SK-N-MC (cell line): ENCODE results near the gene SNX14.
"Not testable (repeated sequence)": the region's sequence is repeated elsewhere in the genome, so short reads cannot be mapped to it uniquely, and the experiment has no call there.

Experiments used
- DNase-seq: peaks from one replicate; pipeline ENCODE4 v3.0.0-alpha.2; 2011; ENCODE audit warnings: low read depth, low spot score
- H3K27ac ChIP-seq: fragments of 200-600 bp; sonication (generic); 2 replicates; pipeline ENCODE4 v1.5.1; 2016; ENCODE audit warnings: mixed run types
- H3K36me3 ChIP-seq: fragments of 200-600 bp; sonication (generic); 2 replicates; pipeline ENCODE4 v1.6.1; 2017; ENCODE audit warnings: antibody characterized with exemption, low read length, mixed read lengths; ENCODE audit not compliant: insufficient read depth
- H3K4me3 ChIP-seq: fragments of 200-600 bp; sonication (generic); 2 replicates; pipeline ENCODE4 v1.5.1; 2016
- H3K9ac ChIP-seq: fragments of 200-600 bp; sonication (generic); 2 replicates; pipeline ENCODE4 v1.8.0; 2017; ENCODE audit warnings: mixed run types, mixed read lengths; ENCODE audit not compliant: insufficient read length
- H3K9me3 ChIP-seq: fragments of 200-600 bp; sonication (generic); 2 replicates; pipeline ENCODE4 v1.6.1; 2017; ENCODE audit warnings: low read depth, mild to moderate bottlenecking, antibody characterized with exemption, low read length, moderate library complexity, mixed read lengths
- EZH2 ChIP-seq: fragments of 200-600 bp; sonication (generic); IDR thresholded peaks from one replicate; pipeline ENCODE4 v1.6.1; 2017; ENCODE audit warnings: antibody characterized with exemption
- FOXP2 ChIP-seq: optimal IDR thresholded peaks from 2 replicates; pipeline ENCODE3; 2011; ENCODE audit warnings: mild to moderate bottlenecking, moderate library complexity; ENCODE audit not compliant: insufficient read depth; ENCODE audit errors: extremely low read length, control extremely low read depth
- POLR2AphosphoS5 ChIP-seq: IDR thresholded peaks from 2 replicates; pipeline ENCODE4 v1.6.1; 2012; ENCODE audit warnings: mild to moderate bottlenecking, low read depth, low read length, borderline replicate concordance

Gene SNX14

DNA sequence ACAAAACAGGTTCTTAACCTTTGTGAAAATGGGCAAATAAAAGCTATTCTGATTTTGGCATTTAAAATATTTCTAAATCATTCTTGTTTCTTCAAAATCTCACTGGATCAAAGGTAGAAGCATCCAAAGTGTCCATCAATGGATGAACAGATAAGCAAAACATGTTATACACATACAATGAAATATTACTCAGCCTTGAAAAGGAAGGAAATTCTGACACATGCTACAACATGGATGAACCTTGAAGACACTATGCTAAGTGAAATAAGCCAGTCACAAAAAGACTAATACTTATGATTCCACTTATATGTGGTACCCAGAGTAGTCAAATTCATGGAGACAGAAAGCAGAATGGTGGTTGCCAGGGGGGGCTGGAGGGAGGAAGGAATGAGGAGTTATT, 45.9 kb downstream of the SNX14 start:
- no peak overlapping the region for H3K4me3 ChIP-seq
- no peaks in the 10 kb centered on the region for H3K36me3 ChIP-seq
- no peak for DNase-seq
- TF ChIP-seq EZH2, result no peak
- no peak for TF ChIP-seq POLR2AphosphoS5
- no peak for TF ChIP-seq FOXP2
- no peak overlapping the region for H3K9ac ChIP-seq
- no peaks in the 10 kb centered on the region for H3K9me3 ChIP-seq
- H3K27ac ChIP-seq, result no peak overlapping the region

DNA sequence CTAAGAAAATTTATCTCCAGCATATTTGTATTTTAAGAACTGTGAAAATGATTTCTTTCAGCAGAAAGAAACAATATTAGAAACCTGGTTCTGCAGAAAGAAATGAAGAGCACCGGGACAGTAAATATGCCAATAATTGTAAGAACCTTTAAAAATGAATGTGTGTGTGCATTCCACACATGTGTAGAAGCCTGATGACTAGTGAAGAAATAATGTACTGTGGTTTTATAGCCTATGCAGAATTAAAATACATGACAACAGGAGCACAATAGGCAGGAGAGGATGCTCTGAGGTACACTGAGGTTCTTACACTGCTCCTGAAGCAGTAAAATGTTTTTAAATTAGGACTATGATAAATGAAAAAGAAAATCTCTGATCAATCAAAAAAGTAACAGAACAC, 48.9 kb downstream of the SNX14 start:
- TF ChIP-seq EZH2 (no peak), POLR2AphosphoS5 (no peak), FOXP2 (no peak)
- no peak for DNase-seq
- Histone ChIP-seq H3K4me3 (no peak overlapping the region), H3K36me3 (no peaks in the 10 kb centered on the region), H3K27ac (no peak overlapping the region), H3K9me3 (no peaks in the 10 kb centered on the region), H3K9ac (no peak overlapping the region)

DNA sequence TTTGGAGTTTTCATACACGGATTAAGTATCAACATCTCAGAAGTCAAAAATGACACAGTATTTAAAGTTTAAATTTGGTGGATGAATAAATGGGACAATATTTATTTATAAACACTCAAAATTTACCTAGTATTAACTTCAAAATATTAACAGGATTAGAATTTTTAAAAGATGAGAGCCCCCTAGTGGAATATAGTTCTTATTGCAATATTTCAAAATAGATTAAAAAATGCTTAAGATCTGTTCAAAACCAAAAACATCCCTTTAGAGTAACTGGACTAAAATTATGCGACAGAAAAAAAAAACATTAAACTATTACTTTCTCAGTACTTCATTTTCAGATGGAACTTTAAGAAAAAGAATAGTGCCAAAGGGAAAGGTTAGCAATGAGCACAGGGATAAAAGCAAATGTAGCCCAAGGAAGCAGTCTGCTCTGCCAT, 56.6 kb downstream of the SNX14 start:
- Histone ChIP-seq H3K9me3 (no peaks in the 10 kb centered on the region), H3K4me3 (no peak overlapping the region), H3K27ac (no peak overlapping the region), H3K36me3 (no peaks in the 10 kb centered on the region), H3K9ac (no peak overlapping the region)
- peak; percentile 3 for DNase-seq
- TF ChIP-seq POLR2AphosphoS5, result no peak
- no peak for TF ChIP-seq FOXP2
- TF ChIP-seq EZH2, result no peak

DNA sequence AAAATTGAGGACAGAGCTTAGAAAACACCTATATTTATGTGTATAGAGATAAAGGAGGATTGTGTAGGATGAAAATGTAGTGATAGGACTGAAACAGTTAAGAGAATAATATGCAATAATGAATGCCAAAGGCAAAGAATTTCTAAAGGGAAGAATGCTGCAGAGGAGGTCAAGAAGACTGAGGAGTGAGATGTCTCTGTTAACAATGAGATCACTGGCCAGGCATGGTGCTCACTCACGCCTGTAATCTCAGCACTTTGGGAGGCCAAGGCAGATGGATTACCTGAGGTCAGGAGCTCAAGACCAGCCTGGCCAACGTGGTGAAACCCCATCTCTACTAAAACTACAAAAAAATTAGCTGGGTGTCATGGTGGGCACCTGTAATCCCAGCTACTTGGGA, 69.4 kb downstream of the SNX14 start:
- H3K4me3 ChIP-seq, H3K9me3 ChIP-seq, H3K9ac ChIP-seq, H3K27ac ChIP-seq, DNase-seq, H3K36me3 ChIP-seq: not testable (repeated sequence)

DNA sequence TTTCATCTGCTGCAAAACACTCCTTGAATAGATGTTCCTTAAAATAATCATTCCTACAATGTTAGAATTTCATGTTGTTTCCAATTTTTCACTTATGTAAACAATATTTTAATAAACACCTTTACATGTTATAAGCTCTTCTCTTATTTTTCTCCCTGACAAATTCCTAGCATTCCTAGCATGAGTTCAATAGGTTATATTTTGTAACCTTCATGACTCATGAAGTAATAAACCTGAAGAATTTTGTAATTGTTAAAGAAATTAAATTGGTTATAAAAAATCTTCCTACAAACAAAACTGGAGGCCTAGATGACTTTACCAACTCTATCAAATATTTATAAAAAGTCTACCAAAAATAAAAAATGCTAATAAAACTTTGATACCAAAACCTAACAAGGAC, 77.5 kb downstream of the SNX14 start:
- peaks cover 3% of the 10 kb centered on the region; the same call in 1 of the 2 replicates for H3K36me3 ChIP-seq

DNA sequence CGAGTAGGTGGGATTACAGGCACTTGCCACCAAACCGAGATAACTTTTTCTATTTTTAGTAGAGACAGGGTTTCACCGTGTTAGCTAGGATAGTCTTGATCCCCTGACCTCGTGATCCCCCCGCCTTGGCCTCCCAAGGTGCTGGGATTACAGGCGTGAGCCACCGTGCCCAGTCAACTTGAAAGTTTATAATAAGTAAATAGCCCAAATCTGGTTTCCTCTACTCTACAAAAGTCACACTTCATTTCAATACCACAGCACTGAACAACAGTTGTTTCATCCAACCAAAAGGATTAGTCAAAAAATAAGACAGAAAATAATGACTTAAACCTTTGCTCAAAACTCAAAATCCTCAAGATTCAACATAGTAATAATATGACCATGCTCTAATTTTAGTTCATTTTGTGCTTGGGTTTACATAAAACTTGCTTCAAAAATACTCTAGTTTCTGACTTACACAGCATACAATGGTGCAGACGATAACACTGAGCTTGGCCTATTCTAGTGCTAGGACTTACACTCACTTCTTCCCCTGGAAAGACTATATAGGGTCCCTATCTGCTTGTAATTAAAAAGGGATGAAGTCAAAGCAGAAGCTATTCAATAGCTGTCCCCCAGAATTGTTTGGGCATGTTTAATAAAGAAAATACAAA, 87.1 kb downstream of the SNX14 start:
- no peak for DNase-seq
- no peaks in the 10 kb centered on the region; the same call in 1 of the 2 replicates for H3K36me3 ChIP-seq
- no peak overlapping the region for H3K27ac ChIP-seq
- H3K9ac ChIP-seq, result no peak overlapping the region
- no peak overlapping the region for H3K4me3 ChIP-seq
- H3K9me3 ChIP-seq, result no peaks in the 10 kb centered on the region
- TF ChIP-seq FOXP2 (no peak), EZH2 (no peak), POLR2AphosphoS5 (no peak)

More for the DNA sequence above, 77.5 kb downstream of the SNX14 start:
- no peak for TF ChIP-seq EZH2
- TF ChIP-seq FOXP2, result no peak
- no peaks in the 10 kb centered on the region for H3K9me3 ChIP-seq
- H3K4me3 ChIP-seq, result no peak overlapping the region
- H3K9ac ChIP-seq, result no peak overlapping the region
- no peak overlapping the region for H3K27ac ChIP-seq
- no peak for DNase-seq

DNA sequence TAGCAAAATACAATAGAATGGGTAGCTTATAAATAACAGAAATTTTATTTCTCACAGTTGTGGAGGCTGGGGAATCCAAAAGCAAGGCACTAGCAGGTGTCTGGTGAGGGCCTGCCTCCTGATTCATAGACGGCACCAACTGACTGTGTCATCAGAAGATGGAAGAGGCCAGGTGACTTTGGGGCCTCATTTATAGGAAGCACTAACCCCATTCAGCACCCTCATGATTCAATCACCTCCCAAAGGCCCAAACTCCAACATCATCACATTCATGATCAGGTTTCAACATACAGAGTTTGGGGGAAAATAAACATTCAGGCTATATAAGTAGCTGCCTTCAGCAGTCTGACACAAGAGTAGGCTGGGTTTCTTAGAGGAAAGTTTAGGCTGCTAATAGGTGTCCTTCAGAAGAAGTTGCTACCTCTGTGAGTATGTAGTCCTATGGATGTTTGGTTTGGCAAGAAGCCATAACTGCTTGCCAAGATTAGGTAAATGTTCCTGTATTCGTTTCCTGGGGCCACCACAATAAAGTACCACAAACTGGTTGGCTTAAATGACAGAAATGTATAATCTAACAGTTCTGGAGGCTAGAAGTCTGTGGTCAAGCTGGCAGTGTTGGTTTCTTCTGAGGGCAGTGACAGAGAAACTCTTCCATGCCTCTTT, 94.9 kb downstream of the SNX14 start:
- no peak for DNase-seq
- Histone ChIP-seq H3K4me3 (no peak overlapping the region), H3K36me3 (no peaks in the 10 kb centered on the region), H3K27ac (no peak overlapping the region), H3K9me3 (no peaks in the 10 kb centered on the region), H3K9ac (no peak overlapping the region)
- TF ChIP-seq FOXP2 (no peak), POLR2AphosphoS5 (no peak), EZH2 (no peak)

DNA sequence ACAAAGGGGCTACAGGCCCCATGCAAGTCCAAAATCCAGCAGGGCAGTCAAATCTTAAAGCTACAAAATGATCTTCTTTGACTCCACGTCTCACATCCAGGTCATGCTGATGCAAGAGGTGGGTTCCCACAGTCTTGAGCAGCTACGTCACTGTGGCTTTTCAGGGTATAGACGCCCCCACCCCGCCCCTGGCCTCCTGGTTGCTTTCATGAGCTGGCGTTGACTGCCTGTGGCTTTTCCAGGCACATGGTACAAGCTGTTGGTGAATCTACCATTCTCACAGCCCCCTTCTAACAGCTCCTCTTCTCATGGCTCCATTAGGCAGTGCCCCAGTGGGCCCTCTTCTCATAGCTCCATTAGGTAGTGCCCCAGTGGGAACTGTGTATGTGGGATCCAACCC, 96.8 kb downstream of the SNX14 start:
- DNase-seq, result no peak
- Histone ChIP-seq H3K9me3 (no peaks in the 10 kb centered on the region), H3K27ac (no peak overlapping the region), H3K9ac (no peak overlapping the region), H3K4me3 (no peak overlapping the region), H3K36me3 (no peaks in the 10 kb centered on the region)
- TF ChIP-seq POLR2AphosphoS5 (no peak), FOXP2 (no peak), EZH2 (no peak)

DNA sequence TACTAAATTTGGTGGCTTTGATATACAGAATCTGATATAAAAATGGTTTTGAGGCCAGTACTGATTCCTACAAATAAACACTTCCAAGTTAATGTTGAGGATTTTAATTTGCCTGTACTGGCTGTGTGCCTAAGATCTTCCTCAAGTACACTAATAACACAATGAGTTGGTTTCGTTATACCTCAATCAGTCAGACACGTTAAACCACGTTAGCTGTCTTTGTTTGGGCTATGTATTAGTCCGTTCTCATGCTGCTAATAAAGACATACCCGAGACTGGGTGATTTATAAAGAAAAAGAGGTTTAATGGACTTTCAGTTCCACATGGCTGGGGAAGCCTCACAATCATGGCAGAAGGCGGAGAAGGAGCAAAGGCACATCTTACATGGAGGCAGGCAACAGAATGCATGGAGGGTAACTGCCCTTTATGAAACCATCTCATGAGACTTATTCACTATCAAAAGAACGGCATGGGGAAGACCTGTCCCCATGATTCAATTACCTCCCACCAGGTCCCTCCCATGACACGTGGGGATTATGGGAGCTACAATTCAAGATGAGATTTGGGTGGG, 97.6 kb downstream of the SNX14 start:
- Histone ChIP-seq H3K4me3 (no peak overlapping the region), H3K27ac (no peak overlapping the region), H3K9me3 (no peaks in the 10 kb centered on the region), H3K36me3 (no peaks in the 10 kb centered on the region), H3K9ac (no peak overlapping the region)
- TF ChIP-seq POLR2AphosphoS5, result no peak
- no peak for TF ChIP-seq EZH2
- no peak for TF ChIP-seq FOXP2
- DNase-seq, result no peak
